Measurements from ENCODE around the gene SRC. TPM values are rescaled to one million over a fixed set of nuclear protein-coding genes. Genes with fewer than 3 reads are reported as not detected.

Gene SRC
- total and polyA plus RNA-seq, 2 of the 8 experiments (the other 6 are each of a cell fraction or from before 2014, with no cell fraction given), result 27.6 to 28.8 TPM

DNA sequence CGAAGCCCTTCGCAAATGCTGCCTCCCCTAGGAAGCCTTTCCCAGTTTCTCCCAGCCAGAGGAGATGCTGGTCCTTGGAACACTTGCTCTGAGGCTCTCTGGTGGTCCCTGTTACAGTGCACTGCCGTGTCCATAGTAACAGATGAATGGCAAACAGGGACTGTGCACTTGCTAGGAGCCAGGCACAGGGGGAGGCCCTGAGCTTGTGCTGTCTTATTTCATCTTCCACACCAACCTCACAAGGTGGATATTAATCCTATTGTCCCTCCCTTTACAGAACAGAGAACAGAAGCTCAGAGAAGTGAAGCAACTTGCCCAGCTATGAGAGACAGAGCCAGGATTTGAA is 19.0 kb downstream of the SRC start:
- Histone ChIP-seq H2BK120ac (replicated peaks; ENCODE audit: low read depth, low read length) (no peak overlapping the region), H2BK5ac (ENCODE audit: low read depth, low read length) (no peak overlapping the region), H3K9ac (replicated peaks in 1 of 4; ENCODE audit: extremely low read depth in 1 of 4, low read depth in 3 of 4, low read length in 3 of 4) (no peak overlapping the region), H3K4me1 (replicated peaks in 1 of 4; ENCODE audit: control insufficient read depth in 3 of 4, insufficient read depth in 4 of 4, low read length in 3 of 4) (no peaks in the 10 kb centered on the region; a peak in 1 of 7 replicates), H3K23ac (ENCODE audit: insufficient read length) (no peak overlapping the region), H3K27ac (ENCODE audit: low read depth, low read length) (no peak overlapping the region), H3K18ac (ENCODE audit: extremely low read depth, low read length) (no peak overlapping the region), H3K4me2 (ENCODE audit: insufficient read depth in 1 of 2, low read depth in 2 of 2, low read length in 2 of 2) (no peak overlapping the region), H3K4me3 (ENCODE audit: extremely low read depth in 1 of 4, insufficient read depth in 2 of 4, low read depth in 3 of 4, low read length in 4 of 4) (no peak overlapping the region), H3K36me3 (ENCODE audit: control insufficient read depth in 2 of 4, insufficient read depth in 4 of 4, low read length in 3 of 4) (peaks cover 0 to 15% (median 5%) of the 10 kb centered on the region in 4 experiments; a peak in 5 of 8 replicates), H3K14ac (ENCODE audit: insufficient read length) (no peak overlapping the region), H2BK20ac (ENCODE audit: low read length) (no peak overlapping the region), H3K79me1 (ENCODE audit: low read depth, low read length) (peaks cover 14% of the 10 kb centered on the region; the same call in 1 of the 2 replicates), H3K79me2 (ENCODE audit: control insufficient read depth in 1 of 2, insufficient read depth in 2 of 2, low read length in 2 of 2) (peaks cover 0 to 12% of the 10 kb centered on the region in 2 experiments; a peak in 2 of 4 replicates), H4K5ac (ENCODE audit: insufficient read length, low read depth, low read length) (no peak overlapping the region), H2AFZ (ENCODE audit: low read length) (no peak overlapping the region), H4K91ac (replicated peaks; ENCODE audit: insufficient read length, low read length) (no peak overlapping the region), H2BK12ac (ENCODE audit: low read depth, low read length) (no peak overlapping the region), H4K20me1 (replicated peaks in 1 of 2; ENCODE audit: control insufficient read depth in 1 of 2, insufficient read depth in 2 of 2, low read length in 2 of 2) (peaks cover 0 to 4% of the 10 kb centered on the region in 2 experiments), H3K23me2 (ENCODE audit: low read depth, low read length) (no peaks in the 10 kb centered on the region), H2AK5ac (ENCODE audit: low read depth, low read length) (no peak overlapping the region), H2BK15ac (ENCODE audit: low read length) (no peak overlapping the region), H3K4ac (replicated peaks; ENCODE audit: insufficient read length, low read depth, low read length) (no peak overlapping the region), H3K27me3 (replicated peaks in 1 of 4; ENCODE audit: control insufficient read depth in 3 of 4, extremely low read depth in 1 of 4, insufficient read depth in 3 of 4, low read length in 3 of 4) (no peaks in the 10 kb centered on the region), H3K56ac (replicated peaks; ENCODE audit: insufficient read length, low read depth, low read length) (no peak overlapping the region), H3K9me3 (ENCODE audit: insufficient read depth in 2 of 2, low read depth in 1 of 2, low read length in 1 of 2) (no peaks in the 10 kb centered on the region), H4K8ac (ENCODE audit: extremely low read depth, insufficient read depth, low read length) (no peak overlapping the region)
- 87% methylated on average over 3 of the region's 3 CpGs; no CpG with 5 or more reads in 1 of the 2 experiments for WGBS, 2 experiments (ENCODE audit: extremely low coverage in 1 of 2, insufficient coverage in 1 of 2, insufficient read length in 1 of 2, insufficient replicate concordance in 2 of 2, low coverage in 1 of 2, low lambda C conversion rate in 2 of 2, missing lambda C conversion rate in 1 of 2)
- ChIA-PET CTCF (ENCODE audit: partially characterized antibody) (interaction anchor here (0.9 to 1.6 kb wide), 4 partner anchors 10 to 169 kb away, joined by 3 to 6 read pairs (median 4); no protein-coding TSS in a partner anchor), POLR2A (ENCODE audit: partially characterized antibody) (interaction anchor here (0.6 kb wide), 1 partner anchor 99 kb away, joined by 3 read pairs; no protein-coding TSS in a partner anchor)
- FAIRE-seq, result no peak
- DNase-seq (ENCODE audit: low read depth in 1 of 2, low spot score in 2 of 2), result no peak
- no peak for TF ChIP-seq TAF7 (optimal IDR thresholded peaks at IDR 0.05; ENCODE audit: borderline replicate concordance, low read depth, low read length)
- no peak for TF ChIP-seq RXRA (IDR thresholded peaks at IDR 0.05; ENCODE audit: insufficient read depth, low read depth, low read length)
- TF ChIP-seq SP1 (IDR thresholded peaks at IDR 0.05; ENCODE audit: low read depth, low read length), result no peak
- TF ChIP-seq SP2 (IDR thresholded peaks at IDR 0.05; ENCODE audit: low read length), result no peak
- no peak for TF ChIP-seq NANOG (IDR thresholded peaks at IDR 0.05; ENCODE audit: insufficient read depth, low read depth, low read length, poor library complexity, severe bottlenecking)
- TF ChIP-seq JUN (IDR thresholded peaks at IDR 0.05; ENCODE audit: low read depth, low read length), result no peak
- no peak for TF ChIP-seq POLR2A (IDR thresholded peaks at IDR 0.05; ENCODE audit: control extremely low read depth in 1 of 2, low read depth in 2 of 2, low read length in 2 of 2)
- TF ChIP-seq ZNF274 (IDR thresholded peaks at IDR 0.05; ENCODE audit: borderline replicate concordance, extremely low read depth, low read length), result no peak
- no peak for TF ChIP-seq POLR2AphosphoS5 (IDR thresholded peaks at IDR 0.05; ENCODE audit: low read depth, low read length)
- TF ChIP-seq SIX5 (IDR thresholded peaks at IDR 0.05; ENCODE audit: low read depth, low read length), result no peak

Data from H1 (cell line).